Stimulated activated CD4-positive, alpha-beta T cell treated with anti-CD3 and anti-CD28 coated beads, Interleukin-1b, Interleukin-23, amount 100 ng/mL, for 24 hours (primary cell): Measurements from ENCODE around the gene RHOF.

Experiments used
- DNase-seq, 4 experiments: peaks; one replicate each; pipeline ENCODE4 v3.0.0-alpha.2; 2020; ENCODE audit warnings: low read depth in 4 of 4, low spot score in 1 of 4

Gene RHOF, protein sequence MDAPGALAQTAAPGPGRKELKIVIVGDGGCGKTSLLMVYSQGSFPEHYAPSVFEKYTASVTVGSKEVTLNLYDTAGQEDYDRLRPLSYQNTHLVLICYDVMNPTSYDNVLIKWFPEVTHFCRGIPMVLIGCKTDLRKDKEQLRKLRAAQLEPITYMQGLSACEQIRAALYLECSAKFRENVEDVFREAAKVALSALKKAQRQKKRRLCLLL

GRCh38 chr12:121793440-121793837, at the start of gene RHOF:
Gene RHOF, minus strand, starts transcription at chr12:121793688. Its CDS starts 55 bp downstream, at chr12:121793633.
- peak in 1 of 4 experiments; percentile 68 for DNase-seq

DNA sequence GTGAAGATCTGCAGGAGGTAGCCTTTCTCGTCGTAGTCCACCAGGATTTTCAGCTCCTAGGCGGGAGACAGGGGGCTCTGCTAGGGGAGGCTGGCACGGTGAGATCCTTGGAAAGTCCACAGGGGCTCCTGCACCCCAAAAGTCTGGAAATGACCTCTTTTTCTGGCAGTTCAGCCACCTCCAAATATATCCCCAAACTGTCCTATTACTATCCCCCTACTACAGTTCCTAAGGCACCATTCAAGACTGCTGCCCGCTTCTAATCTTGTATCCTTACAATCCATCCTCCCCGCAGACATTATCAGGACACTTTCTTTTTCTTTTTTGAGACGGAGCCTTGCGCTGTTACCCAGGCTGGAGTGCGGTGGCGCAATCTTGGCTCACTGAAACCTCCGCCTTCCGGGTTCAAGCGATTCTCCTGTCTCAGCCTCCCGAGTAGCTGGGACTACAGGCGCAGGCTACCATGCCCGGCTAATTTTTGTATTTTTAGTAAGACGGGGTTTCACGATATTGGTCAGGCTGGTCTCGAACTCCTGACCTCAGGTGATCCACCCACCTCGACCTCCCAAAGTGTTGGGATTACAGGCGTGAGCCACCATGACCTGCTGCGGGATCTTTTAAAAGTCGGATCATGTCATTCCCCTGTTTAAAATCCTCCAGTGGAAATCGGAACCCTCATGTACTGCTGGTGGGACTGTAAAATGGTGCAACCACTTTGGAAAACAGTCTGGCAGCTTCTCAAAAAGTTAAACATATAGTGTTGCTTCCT, 46.7 kb upstream of the RHOF start:
- DNase-seq, result no peak

- peak; percentile 99 to 100 (median 99) for DNase-seq
These were observed 45.9 kb upstream of the RHOF start for GRCh38 chr12:121839106-121839992.

GRCh38 chr12:121838126-121838525, 44.6 kb upstream of the RHOF start:
- no peak for DNase-seq

- no peak for DNase-seq
These were observed 44.2 kb upstream of the RHOF start for GRCh38 chr12:121837680-121838079.

- no peak for DNase-seq
These were observed 38.2 kb upstream of the RHOF start for GRCh38 chr12:121831571-121832245.

GRCh38 chr12:121830588-121831265, 37.2 kb upstream of the RHOF start:
- DNase-seq, result no peak

DNA sequence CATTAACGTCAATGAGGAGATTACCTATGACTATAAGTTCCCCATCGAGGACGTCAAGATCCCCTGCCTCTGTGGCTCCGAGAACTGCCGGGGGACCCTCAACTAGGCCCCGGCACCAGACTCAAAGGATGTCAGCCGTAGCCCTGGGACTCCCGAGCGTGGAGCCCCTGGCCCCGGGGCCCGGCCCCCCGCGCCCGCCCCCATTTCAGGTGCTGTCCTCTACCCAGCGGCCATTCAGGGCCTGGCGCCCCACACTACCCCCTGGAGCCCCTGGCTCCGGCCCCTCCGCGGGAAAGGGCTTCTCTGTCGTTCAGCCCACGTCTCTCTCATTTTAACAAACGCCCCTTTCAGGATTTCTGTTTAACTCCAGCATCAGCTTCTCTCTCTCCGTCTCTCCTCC, 36.6 kb upstream of the RHOF start:
- no peak for DNase-seq

- DNase-seq, result no peak
These were observed 35.9 kb upstream of the RHOF start for GRCh38 chr12:121829250-121829918.

DNA sequence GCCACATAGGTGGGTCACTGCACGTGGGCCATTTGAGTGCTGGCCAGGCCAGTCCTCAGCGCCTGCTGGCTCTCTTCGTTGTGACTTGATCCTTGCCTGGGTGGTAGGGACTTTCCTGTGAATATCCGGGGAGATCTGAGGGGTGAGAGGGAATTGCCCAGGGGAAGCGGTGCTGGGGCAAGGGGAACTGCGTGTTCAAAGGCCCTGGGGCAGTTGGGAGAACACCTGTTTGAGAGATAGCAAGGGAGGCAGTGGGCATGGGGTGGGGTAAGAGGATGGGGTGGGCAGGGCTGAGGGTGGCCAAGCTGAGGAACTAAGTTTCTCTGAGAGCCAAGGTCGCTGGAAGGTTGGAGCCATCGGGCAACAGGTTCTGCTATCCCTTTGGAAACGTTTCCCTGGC, 35.3 kb upstream of the RHOF start:
- DNase-seq, result no peak

DNA sequence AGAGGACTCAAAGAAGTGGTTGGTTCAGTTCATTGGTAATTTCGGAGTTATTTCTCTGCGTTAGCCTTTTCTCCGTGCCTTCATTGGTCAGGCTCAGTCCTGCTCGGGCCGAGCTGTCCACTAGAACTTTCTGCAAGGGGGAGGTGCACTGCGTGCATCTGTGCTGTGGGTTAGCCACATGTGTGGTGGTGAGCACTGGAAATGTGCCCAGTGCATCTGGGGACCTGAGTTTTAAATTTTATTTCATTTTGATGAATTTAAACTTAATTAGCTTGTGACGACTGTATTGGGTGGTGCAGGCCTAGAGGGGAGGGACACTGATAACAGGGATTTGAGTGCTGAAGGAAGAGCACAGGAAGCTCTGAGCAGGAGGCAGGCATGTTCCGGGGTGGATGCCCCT, 34.8 kb upstream of the RHOF start:
- DNase-seq, result no peak

DNA sequence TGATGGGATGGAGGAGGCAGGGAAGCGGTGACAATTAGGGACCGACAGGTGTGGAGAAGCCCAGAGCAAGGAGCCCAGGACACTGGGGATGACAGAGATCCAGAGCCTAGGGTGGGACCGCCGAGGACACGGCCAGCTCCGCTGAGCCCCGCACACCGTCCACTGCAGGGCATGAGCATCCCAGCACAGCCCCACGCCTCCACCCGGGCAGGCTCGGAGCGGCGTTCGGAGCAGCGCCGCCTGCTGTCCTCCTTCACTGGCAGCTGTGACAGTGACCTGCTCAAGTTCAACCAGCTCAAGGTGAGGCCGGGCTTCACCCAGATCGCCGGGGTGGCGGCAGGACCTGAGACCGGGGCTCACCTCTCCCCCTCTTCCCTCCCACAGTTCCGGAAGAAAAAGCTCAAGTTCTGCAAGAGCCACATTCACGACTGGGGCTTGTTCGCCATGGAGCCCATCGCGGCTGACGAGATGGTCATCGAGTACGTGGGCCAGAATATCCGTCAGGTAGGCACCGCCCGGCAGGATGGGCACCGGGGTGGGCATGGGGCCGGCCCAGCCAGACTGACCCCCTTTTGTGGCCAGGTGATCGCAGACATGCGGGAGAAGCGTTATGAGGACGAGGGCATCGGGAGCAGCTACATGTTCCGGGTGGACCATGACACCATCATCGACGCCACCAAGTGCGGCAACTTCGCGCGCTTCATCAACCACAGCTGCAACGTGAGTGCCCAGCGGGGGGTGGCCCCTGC, 34.0 kb upstream of the RHOF start:
- DNase-seq, result no peak

- no peak for DNase-seq
These were observed 33.0 kb upstream of the RHOF start for GRCh38 chr12:121826318-121827150.

GRCh38 chr12:121825041-121825523, 31.6 kb upstream of the RHOF start:
- no peak for DNase-seq

DNA sequence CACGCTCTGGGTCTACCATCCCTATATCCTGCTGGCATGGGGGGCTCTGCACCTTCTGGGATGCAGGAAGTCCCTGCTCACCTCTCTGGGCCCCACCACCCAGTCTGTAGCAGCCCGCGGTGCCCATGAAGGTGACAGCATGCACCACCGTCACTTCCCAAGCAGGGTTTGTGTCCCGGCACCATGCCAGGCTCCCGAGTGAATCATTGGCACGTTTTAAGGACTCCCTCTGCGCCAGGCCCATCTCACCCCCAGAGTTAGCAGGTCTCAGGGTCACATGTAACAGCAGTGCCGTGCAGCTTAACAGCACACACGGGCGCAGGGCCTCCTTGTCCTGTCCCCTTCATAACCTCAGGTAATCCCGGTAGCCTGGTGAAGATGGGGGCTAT, 30.2 kb upstream of the RHOF start:
- DNase-seq, result no peak

GRCh38 chr12:121823101-121823726, 29.7 kb upstream of the RHOF start:
- DNase-seq, result no peak

GRCh38 chr12:121822393-121823100, 29.1 kb upstream of the RHOF start:
- DNase-seq, result no peak
